DND-41 (cell line): Measurements from ENCODE around the gene CNTN5.
"Not testable (repeated sequence)": the region's sequence is repeated elsewhere in the genome, so short reads cannot be mapped to it uniquely, and the experiment has no call there.

Source experiments
- ATAC-seq: fragments of 200-7000 bp; cut with Tn5 transposase; 3 replicates; pipeline ENCODE4 v1.9.1; 2021; ENCODE audit warnings: low read depth; ENCODE audit not compliant: insufficient read depth
- DNase-seq: peaks from one replicate; pipeline ENCODE4 v3.0.0-alpha.2; 2020
- H2AFZ ChIP-seq: 2 replicates; pipeline ENCODE4 v1.6.0; 2012; ENCODE audit warnings: low read depth, low read length
- H3K27ac ChIP-seq: 2 replicates; pipeline ENCODE4 v1.5.1; 2012; ENCODE audit warnings: low read length, inconsistent platforms
- H3K27me3 ChIP-seq: fragments of 200-600 bp; sonication (generic); 2 replicates; pipeline ENCODE4 v1.6.0; 2012; ENCODE audit warnings: low read length, mild to moderate bottlenecking, inconsistent platforms; ENCODE audit not compliant: insufficient read depth, poor library complexity
- H3K36me3 ChIP-seq: 2 replicates; pipeline ENCODE4 v1.5.1; 2012; ENCODE audit warnings: low read length, inconsistent platforms; ENCODE audit not compliant: insufficient read depth
- H3K4me1 ChIP-seq: 2 replicates; pipeline ENCODE4 v1.5.1; 2012; ENCODE audit warnings: mild to moderate bottlenecking, low read length; ENCODE audit not compliant: insufficient read depth
- H3K4me2 ChIP-seq: 2 replicates; pipeline ENCODE4 v1.6.0; 2012; ENCODE audit warnings: mild to moderate bottlenecking, moderate library complexity, low read length, inconsistent platforms; ENCODE audit not compliant: insufficient read depth
- H3K4me3 ChIP-seq, 2 experiments: fragments of 200-600 bp in 1 of 2; shearing (Covaris generic) in 1 of 2; 2 replicates each; pipeline ENCODE4 v1.5.1; 2012 to 2016; ENCODE audit warnings: inconsistent platforms in 2 of 2, low read length in 2 of 2, mild to moderate bottlenecking in 2 of 2, low read depth in 1 of 2, moderate library complexity in 1 of 2
- H3K79me2 ChIP-seq: 2 replicates; pipeline ENCODE4 v1.6.0; 2012; ENCODE audit warnings: low read length, inconsistent platforms; ENCODE audit not compliant: insufficient read depth
- H3K9ac ChIP-seq: 2 replicates; pipeline ENCODE4 v1.6.0; 2012; ENCODE audit warnings: low read depth, mild to moderate bottlenecking, inconsistent platforms, low read length, moderate library complexity
- H3K9me3 ChIP-seq: 2 replicates; pipeline ENCODE4 v1.5.1; 2012; ENCODE audit warnings: low read length, moderate library complexity, mild to moderate bottlenecking, inconsistent platforms; ENCODE audit not compliant: insufficient read depth, severe bottlenecking
- H4K20me1 ChIP-seq: 2 replicates; pipeline ENCODE4 v1.6.0; 2012; ENCODE audit warnings: low read length; ENCODE audit not compliant: insufficient read depth
- EZH2 ChIP-seq: IDR thresholded peaks from 3 replicates; pipeline ENCODE4 v1.6.1; 2012; ENCODE audit warnings: borderline replicate concordance, low read depth, mild to moderate bottlenecking, moderate library complexity, low read length, inconsistent platforms; ENCODE audit not compliant: severe bottlenecking
- TF ChIP-seq, protein P1 (sequence below): IDR thresholded peaks from 2 replicates; pipeline ENCODE4 v1.5.1; 2012; ENCODE audit warnings: borderline replicate concordance, low read length, moderate library complexity, mild to moderate bottlenecking; ENCODE audit not compliant: poor library complexity, severe bottlenecking; ENCODE audit errors: extremely low read depth

Gene CNTN5

GRCh38 chr11:99279266-99279665 is 258.5 kb downstream of the CNTN5 start:
- DNase-seq (no peak), ATAC-seq (no peak)
- Histone ChIP-seq H4K20me1 (no peaks in the 10 kb centered on the region), H2AFZ (no peak overlapping the region), H3K4me1 (no peaks in the 10 kb centered on the region), H3K79me2 (no peaks in the 10 kb centered on the region), H3K9me3 (no peaks in the 10 kb centered on the region), H3K27me3 (no peaks in the 10 kb centered on the region), H3K36me3 (no peaks in the 10 kb centered on the region), H3K27ac (no peak overlapping the region), H3K4me2 (no peak overlapping the region), H3K9ac (no peak overlapping the region), H3K4me3 (no peak overlapping the region)
- TF ChIP-seq, protein P1, sequence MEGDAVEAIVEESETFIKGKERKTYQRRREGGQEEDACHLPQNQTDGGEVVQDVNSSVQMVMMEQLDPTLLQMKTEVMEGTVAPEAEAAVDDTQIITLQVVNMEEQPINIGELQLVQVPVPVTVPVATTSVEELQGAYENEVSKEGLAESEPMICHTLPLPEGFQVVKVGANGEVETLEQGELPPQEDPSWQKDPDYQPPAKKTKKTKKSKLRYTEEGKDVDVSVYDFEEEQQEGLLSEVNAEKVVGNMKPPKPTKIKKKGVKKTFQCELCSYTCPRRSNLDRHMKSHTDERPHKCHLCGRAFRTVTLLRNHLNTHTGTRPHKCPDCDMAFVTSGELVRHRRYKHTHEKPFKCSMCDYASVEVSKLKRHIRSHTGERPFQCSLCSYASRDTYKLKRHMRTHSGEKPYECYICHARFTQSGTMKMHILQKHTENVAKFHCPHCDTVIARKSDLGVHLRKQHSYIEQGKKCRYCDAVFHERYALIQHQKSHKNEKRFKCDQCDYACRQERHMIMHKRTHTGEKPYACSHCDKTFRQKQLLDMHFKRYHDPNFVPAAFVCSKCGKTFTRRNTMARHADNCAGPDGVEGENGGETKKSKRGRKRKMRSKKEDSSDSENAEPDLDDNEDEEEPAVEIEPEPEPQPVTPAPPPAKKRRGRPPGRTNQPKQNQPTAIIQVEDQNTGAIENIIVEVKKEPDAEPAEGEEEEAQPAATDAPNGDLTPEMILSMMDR = no peak
- TF ChIP-seq EZH2 = no peak

DNA sequence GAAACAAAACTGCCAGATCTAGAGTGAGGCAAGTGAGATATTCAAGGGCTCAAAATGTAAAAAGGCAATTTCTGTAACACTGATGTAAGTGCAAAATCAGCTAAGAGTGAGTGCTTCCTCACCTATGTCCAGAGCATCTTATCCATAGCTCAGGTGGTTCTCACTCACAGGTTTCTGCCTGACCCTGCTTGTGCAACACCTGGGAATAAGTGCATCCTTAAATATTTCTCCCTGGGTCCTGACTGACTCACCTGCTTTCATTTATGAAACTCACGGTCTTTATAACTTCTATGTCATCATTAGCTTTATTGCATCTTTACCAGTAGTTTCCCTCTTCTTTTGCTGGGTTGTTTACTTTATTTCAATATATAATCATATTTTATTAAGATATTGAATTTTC is 260.6 kb downstream of the CNTN5 start:
- Histone ChIP-seq H3K4me1 (no peaks in the 10 kb centered on the region), H2AFZ (no peak overlapping the region), H3K9me3 (no peaks in the 10 kb centered on the region), H3K27me3 (no peaks in the 10 kb centered on the region), H3K36me3 (no peaks in the 10 kb centered on the region), H3K4me3 (no peak overlapping the region), H3K4me2 (no peak overlapping the region), H3K9ac (no peak overlapping the region), H3K79me2 (no peaks in the 10 kb centered on the region), H4K20me1 (no peaks in the 10 kb centered on the region), H3K27ac (no peak overlapping the region)
- DNase-seq (no peak), ATAC-seq (no peak)
- TF ChIP-seq EZH2 = no peak
- TF ChIP-seq, protein P1 = no peak

GRCh38 chr11:99297925-99298324 is 277.2 kb downstream of the CNTN5 start:
- H4K20me1 ChIP-seq, H3K4me3 ChIP-seq, H3K9me3 ChIP-seq, H3K27ac ChIP-seq, H2AFZ ChIP-seq, H3K4me1 ChIP-seq, H3K27me3 ChIP-seq, DNase-seq, ATAC-seq, H3K79me2 ChIP-seq, H3K9ac ChIP-seq, H3K36me3 ChIP-seq, H3K4me2 ChIP-seq: not testable (repeated sequence)

DNA sequence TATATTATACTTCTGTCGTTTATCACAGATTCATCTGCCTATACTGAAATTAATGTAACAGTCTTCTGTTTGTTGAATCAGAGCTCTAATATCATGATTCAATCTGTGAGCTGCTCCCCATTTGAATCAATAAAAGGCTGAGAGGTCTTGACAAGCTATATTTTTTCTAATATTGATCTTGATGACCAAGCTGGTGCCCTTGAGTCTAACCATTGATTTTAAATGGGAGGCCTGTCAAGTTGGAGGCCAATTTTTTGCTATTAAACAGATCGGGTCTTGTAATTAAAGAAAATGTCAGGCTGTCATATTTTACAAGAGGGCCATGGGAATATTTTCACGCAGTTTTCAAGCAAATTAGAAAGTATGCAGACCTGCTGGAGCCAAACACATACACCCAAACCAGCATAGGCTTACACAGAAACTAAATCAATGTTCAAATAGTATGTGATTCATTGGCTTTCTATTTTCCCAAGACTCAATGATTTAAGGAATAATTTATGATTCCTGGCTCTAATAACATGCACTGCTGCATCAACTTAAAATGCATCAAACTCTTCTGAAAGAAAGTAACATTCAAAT is 286.9 kb downstream of the CNTN5 start:
- H3K27me3 ChIP-seq = no peaks in the 10 kb centered on the region
- no peaks in the 10 kb centered on the region for H3K36me3 ChIP-seq
- TF ChIP-seq, protein P1 = no peak
- TF ChIP-seq EZH2 = no peak
- H3K4me1 ChIP-seq = no peaks in the 10 kb centered on the region
- H4K20me1 ChIP-seq = no peaks in the 10 kb centered on the region
- DNase-seq (no peak), ATAC-seq (no peak)
- no peak overlapping the region for H3K9ac ChIP-seq
- no peaks in the 10 kb centered on the region for H3K79me2 ChIP-seq
- no peak overlapping the region for H3K27ac ChIP-seq
- no peak overlapping the region for H2AFZ ChIP-seq
- no peaks in the 10 kb centered on the region for H3K9me3 ChIP-seq
- no peak overlapping the region for H3K4me2 ChIP-seq
- no peak overlapping the region for H3K4me3 ChIP-seq
